Esophagus squamous epithelium (tissue), 5 donors: ENCODE data around the gene SEPHS2. TPM values are rescaled to one million over a fixed set of nuclear protein-coding genes. Genes with fewer than 3 reads are reported as not detected.
A peak's percentile ranks its signal among the peaks of the same experiment; 100 is the strongest.

ENCODE experiments used
- DNase-seq: peaks from one replicate; lab custom pipeline; 2025; lab: John Stamatoyannopoulos, UW
- H3K27ac ChIP-seq, 4 donors: fragments of 200-600 bp; sonication (generic); one replicate each; pipeline ENCODE4 v1.5.1; 2016 to 2019; ENCODE audit warnings: mild to moderate bottlenecking in 1 of 4
- H3K27me3 ChIP-seq, 4 donors: fragments of 200-600 bp; sonication (generic); 1 replicate in 3 of 4; 2 replicates in 1 of 4; pipeline versions ENCODE4 v1.5.1 to v1.6.0; 2017 to 2021; ENCODE audit warnings: antibody characterized with exemption in 1 of 4
- H3K36me3 ChIP-seq, 3 donors: fragments of 200-600 bp; sonication (generic); one replicate each; pipeline ENCODE4 v1.5.1; 2016 to 2019
- H3K4me1 ChIP-seq, 3 donors: fragments of 200-600 bp; sonication (generic); one replicate each; pipeline ENCODE4 v1.5.1; 2017 to 2019
- H3K4me3 ChIP-seq, 4 donors: fragments of 200-600 bp; sonication (generic); 1 replicate in 3 of 4; 2 replicates in 1 of 4; pipeline ENCODE4 v1.5.1; 2016 to 2019; ENCODE audit warnings: mild to moderate bottlenecking in 2 of 4, moderate library complexity in 1 of 4
- H3K9me3 ChIP-seq, 3 donors: fragments of 200-600 bp; sonication (generic); one replicate each; pipeline ENCODE4 v1.5.1; 2016 to 2019
- CTCF ChIP-seq, 6 experiments: fragments of 450-650 bp in 4 of 6; fragments of 200-600 bp in 2 of 6; sonication (generic) in 2 of 6; IDR thresholded peaks; one replicate each; pipeline ENCODE4 v1.5.1; 2016 to 2019; ENCODE audit warnings: antibody characterized with exemption in 6 of 6, mild to moderate bottlenecking in 4 of 6, moderate library complexity in 4 of 6
- POLR2A ChIP-seq, 4 donors: fragments of 450-650 bp; IDR thresholded peaks; one replicate each; pipeline ENCODE4 v1.6.1; 2017; ENCODE audit warnings: antibody characterized with exemption in 4 of 4, mild to moderate bottlenecking in 4 of 4, moderate library complexity in 3 of 4
- WGBS, 2 donors: methylation state at CpG; one replicate each; pipeline ENCODE4 v1.1.5; 2018; 5-methylcytosine and 5-hydroxymethylcytosine counted together
- intact Hi-C: fragments of 100-400 bp; cut with DNase I; formaldehyde crosslinking; loops from one replicate; pipeline ENCODE4 v1.15.0; 2022
- small RNA-seq, 4 donors: library from RNA; depleted of rRNA; stranded (forward); fragments of <200 nt; gene quantifications; one replicate each; pipeline ENCODE3, GENCODE V24; 2016
- total RNA-seq, 4 donors: library from RNA; depleted of rRNA; stranded (reverse); fragments of >200 nt; gene quantifications; one replicate each; pipeline ENCODE4 v1.1.0, GENCODE V29; 2016
- donor health status: DM: yes; HTN: yes; CAD: no.

Gene SEPHS2
- total RNA-seq, 4 donors from 2014 or later, result 17.7 to 23.5 (median 19.7) TPM

- TF ChIP-seq CTCF (IDR thresholded peaks at IDR 0.05) (peak in 3 of 6 experiments; percentile 38 to 55 (median 51)), POLR2A (IDR thresholded peaks at IDR 0.05) (peak in 2 of 4 donors; percentile 28 to 34)
- H3K36me3 ChIP-seq, result peaks cover 0 to 18% (median 0%) of the 10 kb centered on the region in 3 donors
- H3K4me3 ChIP-seq, result peak within 1 kb of the TSS; percentile 76 to 96 (median 83)
- H3K9me3 ChIP-seq, result no peaks in the 10 kb centered on the region
- peak within 1 kb of the TSS; percentile 74 to 86 (median 82) for H3K27ac ChIP-seq
- no peak for DNase-seq
- WGBS, 2 donors, result 0% methylated on average over 3 of the region's 103 CpGs; no CpG with 5 or more reads in 1 of the 2 donors
- intact Hi-C loops, result no loop called here
- H3K4me1 ChIP-seq, result peaks cover 5 to 57% (median 21%) of the 10 kb centered on the region in 3 donors
- H3K27me3 ChIP-seq, result no peaks in the 10 kb centered on the region
Observed at GRCh38 chr16:30395155-30395991, 50.3 kb downstream of the SEPHS2 start, which contains the start of gene ZNF48. Gene ZNF48 (plus strand): TSS chr16:30395420. CDS start chr16:30395795, 375 bp downstream.

DNA sequence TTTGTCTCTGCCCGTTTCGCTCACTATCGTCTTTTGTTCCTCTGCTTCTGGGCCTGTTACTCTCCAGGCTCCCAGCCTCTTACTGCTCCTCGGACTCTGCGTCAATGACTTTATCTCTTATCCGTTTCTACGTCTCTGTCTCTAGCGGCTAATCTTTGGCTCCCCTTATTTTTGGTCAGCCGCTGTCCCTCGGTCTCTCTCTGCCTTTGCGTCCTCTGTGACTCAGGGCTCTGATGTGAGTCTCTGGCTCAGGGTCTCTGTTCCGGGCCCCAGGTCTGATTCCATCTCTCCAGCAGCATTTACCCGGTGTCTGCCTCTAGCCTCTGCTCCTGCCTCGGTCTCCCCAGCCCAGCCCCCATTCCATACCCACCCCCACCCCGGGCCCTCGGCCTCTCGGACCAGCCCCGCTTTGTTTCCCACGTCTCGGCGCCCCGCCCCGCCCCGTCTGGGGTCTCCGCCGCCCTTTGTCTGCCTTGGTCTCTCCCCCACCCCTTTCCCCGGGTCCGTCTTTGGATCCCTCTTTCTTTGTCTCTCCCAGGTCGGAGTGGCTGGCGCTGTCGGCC, 51.0 kb downstream of the SEPHS2 start:
- peaks cover 0 to 18% (median 0%) of the 10 kb centered on the region in 3 donors for H3K36me3 ChIP-seq
- no peaks in the 10 kb centered on the region for H3K27me3 ChIP-seq
- H3K9me3 ChIP-seq, result no peaks in the 10 kb centered on the region
- WGBS, 2 donors, result 13 to 17% methylated on average over 17 to 28 of the region's 31 CpGs
- H3K27ac ChIP-seq, result peak overlapping the region; percentile 74 to 86 (median 82)
- no peak for DNase-seq
- peak overlapping the region; percentile 76 to 96 (median 83) for H3K4me3 ChIP-seq
- TF ChIP-seq POLR2A (IDR thresholded peaks at IDR 0.05), result no peak
- no peak for TF ChIP-seq CTCF (IDR thresholded peaks at IDR 0.05)
- intact Hi-C loops, result no loop called here
- peaks cover 5 to 50% (median 17%) of the 10 kb centered on the region in 3 donors for H3K4me1 ChIP-seq

Small RNA genes lying within 50 kb of the gene (small RNA-seq; reads per million reads assigned to genes)
- gene RF00019 (0 reads per million in 4 donors), gene RF00406 (0.50 to 2.3 (median 0.56) reads per million in 4 donors), gene RNU7-61P (0 reads per million in 4 donors)

Other genes with a start within 250 kb of the SEPHS2 start
- 10 to 100 TPM in 2 of 4 donors, 1 to 10 TPM in 2; 1.1 to 17.2 (median 7.3) TPM for gene SULT1A3, start 246.6 kb downstream of the SEPHS2 start, total RNA-seq
- gene NPIPB13, start 197.4 kb downstream of the SEPHS2 start, total RNA-seq, result 1 to 10 TPM in 2 of 4 donors, under 1 TPM in 1, not detected in 1; 0.94 to 4.2 (median 2.4) TPM
- 10 to 100 TPM; 21.9 to 38.0 (median 28.5) TPM for gene CD2BP2, start 90.6 kb downstream of the SEPHS2 start, total RNA-seq
- 10 to 100 TPM; 21.9 to 33.9 (median 26.1) TPM for gene TBC1D10B, start 75.4 kb downstream of the SEPHS2 start, total RNA-seq
- not detected for gene MYL11, start 71.1 kb downstream of the SEPHS2 start, total RNA-seq
- gene SEPTIN1, start 63.3 kb downstream of the SEPHS2 start, total RNA-seq, result 1 to 10 TPM; 1.2 to 7.1 (median 2.7) TPM
- gene ZNF48, start 50.5 kb downstream of the SEPHS2 start, total RNA-seq, result 1 to 10 TPM; 2.8 to 5.9 (median 4.5) TPM
- gene ZNF771, start 38.3 kb downstream of the SEPHS2 start, total RNA-seq, result 10 to 100 TPM in 1 of 4 donors, 1 to 10 TPM in 3; 3.7 to 15.1 (median 7.0) TPM
- 10 to 100 TPM in 3 of 4 donors, 1 to 10 TPM in 1; 7.4 to 28.6 (median 22.7) TPM for gene DCTPP1, start 15.8 kb downstream of the SEPHS2 start, total RNA-seq
- 1 to 10 TPM; 1.3 to 4.4 (median 2.4) TPM for gene ITGAL, start 26.9 kb upstream of the SEPHS2 start, total RNA-seq
- gene ZNF768, start 80.7 kb upstream of the SEPHS2 start, total RNA-seq, result 10 to 100 TPM; 13.6 to 24.5 (median 20.6) TPM
- 10 to 100 TPM in 1 of 4 donors, 1 to 10 TPM in 3; 7.2 to 12.4 (median 8.3) TPM for gene ZNF747, start 89.0 kb upstream of the SEPHS2 start, total RNA-seq
- gene ZNF764, start 112.5 kb upstream of the SEPHS2 start, total RNA-seq, result 1 to 10 TPM; 4.7 to 8.3 (median 7.2) TPM
- 10 to 100 TPM in 2 of 4 donors, 1 to 10 TPM in 2; 5.4 to 15.3 (median 10.2) TPM for gene ZNF688, start 125.8 kb upstream of the SEPHS2 start, total RNA-seq
- gene ZNF785, start 139.8 kb upstream of the SEPHS2 start, total RNA-seq, result 10 to 100 TPM in 1 of 4 donors, 1 to 10 TPM in 3; 2.7 to 10.9 (median 5.6) TPM
- 1 to 10 TPM; 2.0 to 6.7 (median 3.8) TPM for gene ZNF689, start 164.5 kb upstream of the SEPHS2 start, total RNA-seq
- 10 to 100 TPM; 16.6 to 21.8 (median 20.3) TPM for gene PRR14, start 205.1 kb upstream of the SEPHS2 start, total RNA-seq
- gene FBRS, start 212.6 kb upstream of the SEPHS2 start, total RNA-seq, result 10 to 100 TPM; 22.3 to 80.2 (median 45.3) TPM